WTC11 (cell line): ENCODE data around the gene VTA1. TPM values are rescaled to one million over a fixed set of nuclear protein-coding genes. Genes with fewer than 3 reads are reported as not detected.

Experiments used
- ATAC-seq: fragments of 200-7000 bp; cut with Tn5 transposase; 2 replicates; pipeline ENCODE4 v1.10.0; 2021; ENCODE audit warnings: mild to moderate bottlenecking, moderate library complexity
- CTCF ChIA-PET: fragments of 300-600 bp; sonication (Branson Sonifier 250); formaldehyde crosslinking; loops from one replicate; lab custom pipeline; 2021; ENCODE audit warnings: antibody characterized with exemption; lab: Charles Lee
- POLR2A ChIA-PET: fragments of 350-600 bp; sonication (Branson Sonifier 250); formaldehyde crosslinking; loops from one replicate; lab custom pipeline; 2021; ENCODE audit warnings: antibody characterized with exemption; lab: Charles Lee
- DNase-seq: peaks from one replicate; pipeline ENCODE4 v3.0.0; 2021; ENCODE audit warnings: low spot score
- H3K27ac Mint-ChIP-seq: 2 replicates; pipeline ENCODE4 v1.8.0; 2021; ENCODE audit warnings: mixed read lengths
- H3K27me3 Mint-ChIP-seq: 2 replicates; pipeline ENCODE4 v1.8.0; 2021; ENCODE audit warnings: low read depth, mild to moderate bottlenecking, moderate library complexity, mixed read lengths
- H3K36me3 Mint-ChIP-seq: 2 replicates; pipeline ENCODE4 v1.8.0; 2021; ENCODE audit warnings: mixed read lengths
- H3K4me1 Mint-ChIP-seq: 2 replicates; pipeline ENCODE4 v1.8.0; 2022; ENCODE audit warnings: mixed read lengths
- H3K4me3 Mint-ChIP-seq: 2 replicates; pipeline ENCODE4 v1.8.0; 2021; ENCODE audit warnings: mild to moderate bottlenecking, moderate library complexity, mixed read lengths
- H3K9me3 Mint-ChIP-seq: 2 replicates; pipeline ENCODE4 v1.8.0; 2021; ENCODE audit warnings: mixed read lengths
- ATF2 ChIP-seq: sonication (generic); formaldehyde crosslinking; IDR thresholded peaks from 2 replicates; pipeline ENCODE4 v1.8.1; 2022; ENCODE audit warnings: low read depth, missing genetic modification reagents, borderline replicate concordance
- HMGA2 ChIP-seq: fragments of 250-450 bp; sonication (Bioruptor Pico); IDR thresholded peaks from 2 replicates; pipeline ENCODE4 v1.4.0; 2021; ENCODE audit warnings: mild to moderate bottlenecking, moderate library complexity
- MXD4 ChIP-seq: fragments of 250-450 bp; sonication (Bioruptor Pico); IDR thresholded peaks from 2 replicates; pipeline ENCODE4 v1.8.0; 2021; ENCODE audit warnings: mild to moderate bottlenecking, moderate library complexity, borderline replicate concordance
- MYBL2 ChIP-seq: sonication (generic); formaldehyde crosslinking; IDR thresholded peaks from 2 replicates; pipeline ENCODE4 v1.8.1; 2023; ENCODE audit warnings: mild to moderate bottlenecking, moderate library complexity, missing genetic modification reagents
- NFATC4 ChIP-seq: fragments of 250-450 bp; sonication (Bioruptor Pico); IDR thresholded peaks from 2 replicates; pipeline ENCODE4 v1.9.0; 2021; ENCODE audit warnings: mild to moderate bottlenecking
- NFE2L1 ChIP-seq: sonication (generic); formaldehyde crosslinking; IDR thresholded peaks from 2 replicates; pipeline ENCODE4 v1.8.1; 2023; ENCODE audit warnings: missing genetic modification reagents
- OVOL2 ChIP-seq: fragments of 250-450 bp; sonication (Bioruptor Pico); IDR thresholded peaks from 2 replicates; pipeline ENCODE4 v1.9.0; 2021; ENCODE audit warnings: mild to moderate bottlenecking, borderline replicate concordance
- ZNF281 ChIP-seq: sonication (generic); formaldehyde crosslinking; IDR thresholded peaks from 2 replicates; pipeline ENCODE4 v1.8.0; 2023; ENCODE audit warnings: mild to moderate bottlenecking, missing genetic modification reagents
- ZNF317 ChIP-seq: sonication (generic); formaldehyde crosslinking; IDR thresholded peaks from 2 replicates; pipeline ENCODE4 v1.8.1; 2023; ENCODE audit warnings: low read depth, mild to moderate bottlenecking, moderate library complexity, missing genetic modification reagents, borderline replicate concordance
- ZNF512 ChIP-seq: sonication (generic); formaldehyde crosslinking; IDR thresholded peaks from 2 replicates; pipeline ENCODE4 v1.8.1; 2022; ENCODE audit warnings: missing genetic modification reagents, borderline replicate concordance
- total RNA-seq: library from RNA; stranded (reverse); gene quantifications from 3 replicates; pipeline ENCODE4 v1.2.3, GENCODE V29; 2021
- TF ChIP-seq, protein P1 (sequence below): sonication (generic); formaldehyde crosslinking; IDR thresholded peaks from 2 replicates; pipeline ENCODE4 v1.8.1; 2023; ENCODE audit warnings: mild to moderate bottlenecking, missing genetic modification reagents, borderline replicate concordance
- TF ChIP-seq, protein P2 (sequence below): sonication (generic); formaldehyde crosslinking; IDR thresholded peaks from 2 replicates; pipeline ENCODE4 v1.8.1; 2023; ENCODE audit warnings: mild to moderate bottlenecking, moderate library complexity, missing genetic modification reagents
- TF ChIP-seq, protein P3 (sequence below): sonication (generic); formaldehyde crosslinking; IDR thresholded peaks from 2 replicates; pipeline ENCODE4 v1.8.0; 2023; ENCODE audit warnings: missing genetic modification reagents
- TF ChIP-seq, protein P4 (sequence below): sonication (generic); formaldehyde crosslinking; IDR thresholded peaks from 2 replicates; pipeline ENCODE4 v1.8.0; 2022; ENCODE audit warnings: missing genetic modification reagents

VTA1 gene
- total RNA-seq, 1 experiment from 2014 or later, result 55.4 TPM

DNA sequence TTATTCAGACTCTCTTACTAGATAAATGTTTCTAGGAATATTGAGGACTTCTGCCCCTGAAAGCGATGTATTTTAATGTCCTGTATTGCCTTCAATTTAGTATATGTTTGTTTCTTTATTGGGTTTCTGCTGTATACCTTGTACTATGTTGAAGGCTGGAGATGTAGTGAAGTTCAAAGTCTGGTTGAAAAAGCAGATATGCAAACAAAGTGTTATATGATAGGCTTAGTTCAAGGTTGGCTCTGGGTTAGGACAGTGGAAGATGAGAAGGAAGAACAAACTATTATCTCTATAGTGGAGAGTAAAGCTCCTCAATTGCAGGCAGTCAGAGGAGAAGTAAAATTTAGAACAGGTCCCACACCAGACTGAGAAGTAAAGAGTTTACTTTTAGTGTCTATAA is 118.4 kb downstream of the VTA1 start:
- no peak for DNase-seq
- H3K4me1 Mint-ChIP-seq, result no peaks in the 10 kb centered on the region
- ChIA-PET POLR2A (no interaction called here), CTCF (no interaction called here)
- no peak overlapping the region for H3K4me3 Mint-ChIP-seq
- no peaks in the 10 kb centered on the region for H3K9me3 Mint-ChIP-seq
- no peaks in the 10 kb centered on the region for H3K36me3 Mint-ChIP-seq
- TF ChIP-seq MYBL2 (CRISPR knock-in tag) (no peak), OVOL2 (CRISPR knock-in tag) (no peak), ZNF512 (CRISPR knock-in tag) (no peak), HMGA2 (no peak), ATF2 (no peak), NFE2L1 (no peak), MXD4 (CRISPR knock-in tag) (no peak), ZNF281 (CRISPR knock-in tag) (no peak), NFATC4 (CRISPR knock-in tag) (no peak), ZNF317 (CRISPR knock-in tag) (no peak)
- TF ChIP-seq, protein P1, sequence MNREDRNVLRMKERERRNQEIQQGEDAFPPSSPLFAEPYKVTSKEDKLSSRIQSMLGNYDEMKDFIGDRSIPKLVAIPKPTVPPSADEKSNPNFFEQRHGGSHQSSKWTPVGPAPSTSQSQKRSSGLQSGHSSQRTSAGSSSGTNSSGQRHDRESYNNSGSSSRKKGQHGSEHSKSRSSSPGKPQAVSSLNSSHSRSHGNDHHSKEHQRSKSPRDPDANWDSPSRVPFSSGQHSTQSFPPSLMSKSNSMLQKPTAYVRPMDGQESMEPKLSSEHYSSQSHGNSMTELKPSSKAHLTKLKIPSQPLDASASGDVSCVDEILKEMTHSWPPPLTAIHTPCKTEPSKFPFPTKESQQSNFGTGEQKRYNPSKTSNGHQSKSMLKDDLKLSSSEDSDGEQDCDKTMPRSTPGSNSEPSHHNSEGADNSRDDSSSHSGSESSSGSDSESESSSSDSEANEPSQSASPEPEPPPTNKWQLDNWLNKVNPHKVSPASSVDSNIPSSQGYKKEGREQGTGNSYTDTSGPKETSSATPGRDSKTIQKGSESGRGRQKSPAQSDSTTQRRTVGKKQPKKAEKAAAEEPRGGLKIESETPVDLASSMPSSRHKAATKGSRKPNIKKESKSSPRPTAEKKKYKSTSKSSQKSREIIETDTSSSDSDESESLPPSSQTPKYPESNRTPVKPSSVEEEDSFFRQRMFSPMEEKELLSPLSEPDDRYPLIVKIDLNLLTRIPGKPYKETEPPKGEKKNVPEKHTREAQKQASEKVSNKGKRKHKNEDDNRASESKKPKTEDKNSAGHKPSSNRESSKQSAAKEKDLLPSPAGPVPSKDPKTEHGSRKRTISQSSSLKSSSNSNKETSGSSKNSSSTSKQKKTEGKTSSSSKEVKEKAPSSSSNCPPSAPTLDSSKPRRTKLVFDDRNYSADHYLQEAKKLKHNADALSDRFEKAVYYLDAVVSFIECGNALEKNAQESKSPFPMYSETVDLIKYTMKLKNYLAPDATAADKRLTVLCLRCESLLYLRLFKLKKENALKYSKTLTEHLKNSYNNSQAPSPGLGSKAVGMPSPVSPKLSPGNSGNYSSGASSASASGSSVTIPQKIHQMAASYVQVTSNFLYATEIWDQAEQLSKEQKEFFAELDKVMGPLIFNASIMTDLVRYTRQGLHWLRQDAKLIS (CRISPR knock-in tag), result no peak
- TF ChIP-seq, protein P2, sequence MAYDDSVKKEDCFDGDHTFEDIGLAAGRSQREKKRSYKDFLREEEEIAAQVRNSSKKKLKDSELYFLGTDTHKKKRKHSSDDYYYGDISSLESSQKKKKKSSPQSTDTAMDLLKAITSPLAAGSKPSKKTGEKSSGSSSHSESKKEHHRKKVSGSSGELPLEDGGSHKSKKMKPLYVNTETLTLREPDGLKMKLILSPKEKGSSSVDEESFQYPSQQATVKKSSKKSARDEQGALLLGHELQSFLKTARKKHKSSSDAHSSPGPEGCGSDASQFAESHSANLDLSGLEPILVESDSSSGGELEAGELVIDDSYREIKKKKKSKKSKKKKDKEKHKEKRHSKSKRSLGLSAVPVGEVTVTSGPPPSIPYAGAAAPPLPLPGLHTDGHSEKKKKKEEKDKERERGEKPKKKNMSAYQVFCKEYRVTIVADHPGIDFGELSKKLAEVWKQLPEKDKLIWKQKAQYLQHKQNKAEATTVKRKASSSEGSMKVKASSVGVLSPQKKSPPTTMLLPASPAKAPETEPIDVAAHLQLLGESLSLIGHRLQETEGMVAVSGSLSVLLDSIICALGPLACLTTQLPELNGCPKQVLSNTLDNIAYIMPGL (CRISPR knock-in tag), result no peak
- TF ChIP-seq, protein P3, sequence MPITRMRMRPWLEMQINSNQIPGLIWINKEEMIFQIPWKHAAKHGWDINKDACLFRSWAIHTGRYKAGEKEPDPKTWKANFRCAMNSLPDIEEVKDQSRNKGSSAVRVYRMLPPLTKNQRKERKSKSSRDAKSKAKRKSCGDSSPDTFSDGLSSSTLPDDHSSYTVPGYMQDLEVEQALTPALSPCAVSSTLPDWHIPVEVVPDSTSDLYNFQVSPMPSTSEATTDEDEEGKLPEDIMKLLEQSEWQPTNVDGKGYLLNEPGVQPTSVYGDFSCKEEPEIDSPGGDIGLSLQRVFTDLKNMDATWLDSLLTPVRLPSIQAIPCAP (CRISPR knock-in tag), result no peak
- TF ChIP-seq, protein P4, sequence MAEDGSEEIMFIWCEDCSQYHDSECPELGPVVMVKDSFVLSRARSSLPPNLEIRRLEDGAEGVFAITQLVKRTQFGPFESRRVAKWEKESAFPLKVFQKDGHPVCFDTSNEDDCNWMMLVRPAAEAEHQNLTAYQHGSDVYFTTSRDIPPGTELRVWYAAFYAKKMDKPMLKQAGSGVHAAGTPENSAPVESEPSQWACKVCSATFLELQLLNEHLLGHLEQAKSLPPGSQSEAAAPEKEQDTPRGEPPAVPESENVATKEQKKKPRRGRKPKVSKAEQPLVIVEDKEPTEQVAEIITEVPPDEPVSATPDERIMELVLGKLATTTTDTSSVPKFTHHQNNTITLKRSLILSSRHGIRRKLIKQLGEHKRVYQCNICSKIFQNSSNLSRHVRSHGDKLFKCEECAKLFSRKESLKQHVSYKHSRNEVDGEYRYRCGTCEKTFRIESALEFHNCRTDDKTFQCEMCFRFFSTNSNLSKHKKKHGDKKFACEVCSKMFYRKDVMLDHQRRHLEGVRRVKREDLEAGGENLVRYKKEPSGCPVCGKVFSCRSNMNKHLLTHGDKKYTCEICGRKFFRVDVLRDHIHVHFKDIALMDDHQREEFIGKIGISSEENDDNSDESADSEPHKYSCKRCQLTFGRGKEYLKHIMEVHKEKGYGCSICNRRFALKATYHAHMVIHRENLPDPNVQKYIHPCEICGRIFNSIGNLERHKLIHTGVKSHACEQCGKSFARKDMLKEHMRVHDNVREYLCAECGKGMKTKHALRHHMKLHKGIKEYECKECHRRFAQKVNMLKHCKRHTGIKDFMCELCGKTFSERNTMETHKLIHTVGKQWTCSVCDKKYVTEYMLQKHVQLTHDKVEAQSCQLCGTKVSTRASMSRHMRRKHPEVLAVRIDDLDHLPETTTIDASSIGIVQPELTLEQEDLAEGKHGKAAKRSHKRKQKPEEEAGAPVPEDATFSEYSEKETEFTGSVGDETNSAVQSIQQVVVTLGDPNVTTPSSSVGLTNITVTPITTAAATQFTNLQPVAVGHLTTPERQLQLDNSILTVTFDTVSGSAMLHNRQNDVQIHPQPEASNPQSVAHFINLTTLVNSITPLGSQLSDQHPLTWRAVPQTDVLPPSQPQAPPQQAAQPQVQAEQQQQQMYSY (CRISPR knock-in tag), result no peak
- H3K27ac Mint-ChIP-seq, result no peak overlapping the region
- no peaks in the 10 kb centered on the region for H3K27me3 Mint-ChIP-seq
- ATAC-seq, result no peak
